Measurements from ENCODE around the gene KCNQ1. TPM values are rescaled to one million over a fixed set of nuclear protein-coding genes. Genes with fewer than 3 reads are reported as not detected.
A peak's percentile ranks its signal among the peaks of the same experiment; 100 is the strongest.

The KCNQ1 gene
- total RNA-seq, 2 experiments from 2014 or later, result 8.7 to 9.5 TPM

- no peak overlapping the region for H3K27ac Mint-ChIP-seq
- CTCF ChIA-PET, result interaction anchor here (0.8 to 10.3 kb wide), 4 partner anchors 107 to 465 kb away, joined by 3 to 182 read pairs (median 6); no protein-coding TSS in a partner anchor
- H3K4me3 Mint-ChIP-seq, result no peak overlapping the region
- POLR2A ChIA-PET, result interaction anchor here (0.8 to 1.3 kb wide), 2 partner anchors 78 to 106 kb away, joined by 4 read pairs; no protein-coding TSS in a partner anchor
- no peaks in the 10 kb centered on the region for H3K36me3 Mint-ChIP-seq (ENCODE audit: low read depth)
- no peak for TF ChIP-seq CTCF (IDR thresholded peaks at IDR 0.05)
- no peak for ATAC-seq
- no peak for DNase-seq
- intact Hi-C loops (cut with micrococcal nuclease), result loop anchor here (1.0 to 5.0 kb wide), 2 partner anchors 103 to 459 kb away; partner anchors contain the start of gene CDKN1C
- no peaks in the 10 kb centered on the region for H3K27me3 Mint-ChIP-seq
- no peaks in the 10 kb centered on the region for H3K4me1 Mint-ChIP-seq (ENCODE audit: low read depth)
- H3K9me3 Mint-ChIP-seq, result no peaks in the 10 kb centered on the region
Observed at GRCh38 chr11:2427721-2428321, 17.0 kb upstream of the KCNQ1 start.

- H3K4me1 Mint-ChIP-seq (ENCODE audit: low read depth), result no peaks in the 10 kb centered on the region
- no peak overlapping the region for H3K27ac Mint-ChIP-seq
- no peaks in the 10 kb centered on the region for H3K36me3 Mint-ChIP-seq (ENCODE audit: low read depth)
- no peaks in the 10 kb centered on the region for H3K27me3 Mint-ChIP-seq
- intact Hi-C loops (cut with micrococcal nuclease), result loop anchor here (1.0 to 5.0 kb wide), 2 partner anchors 103 to 459 kb away; partner anchors contain the start of gene CDKN1C
- peak; percentile 75 for TF ChIP-seq CTCF (IDR thresholded peaks at IDR 0.05)
- no peak overlapping the region for H3K4me3 Mint-ChIP-seq
- DNase-seq, result peak; percentile 82
- H3K9me3 Mint-ChIP-seq, result no peaks in the 10 kb centered on the region
- ChIA-PET CTCF (interaction anchor here (1.0 to 10.3 kb wide), 5 partner anchors 105 to 464 kb away, joined by 3 to 182 read pairs (median 5); no protein-coding TSS in a partner anchor), POLR2A (no interaction called here)
- peak; percentile 87 for ATAC-seq
Observed at GRCh38 chr11:2428322-2428795, 16.4 kb upstream of the KCNQ1 start.

- POLR2A ChIA-PET, result no interaction called here
Observed at GRCh38 chr11:2431395-2431794, 13.4 kb upstream of the KCNQ1 start.

GRCh38 chr11:2432171-2432621 is 12.6 kb upstream of the KCNQ1 start:
- no peaks in the 10 kb centered on the region for H3K36me3 Mint-ChIP-seq (ENCODE audit: low read depth)
- no peak for ATAC-seq
- no peak overlapping the region for H3K4me3 Mint-ChIP-seq
- ChIA-PET POLR2A (interaction anchor here (0.7 kb wide), 1 partner anchor 129 kb away, joined by 3 read pairs; no protein-coding TSS in a partner anchor), CTCF (interaction anchor here (1.5 to 1.8 kb wide), 2 partner anchors 99 to 101 kb away, joined by 6 to 10 read pairs; no protein-coding TSS in a partner anchor)
- H3K9me3 Mint-ChIP-seq, result no peaks in the 10 kb centered on the region
- no peak overlapping the region for H3K27ac Mint-ChIP-seq
- H3K27me3 Mint-ChIP-seq, result no peaks in the 10 kb centered on the region
- H3K4me1 Mint-ChIP-seq (ENCODE audit: low read depth), result no peaks in the 10 kb centered on the region
- DNase-seq, result no peak
- intact Hi-C loops (cut with micrococcal nuclease), result no loop called here
- TF ChIP-seq CTCF (IDR thresholded peaks at IDR 0.05), result no peak

More at GRCh38 chr11:2431395-2431794, 13.4 kb upstream of the KCNQ1 start:
- intact Hi-C loops (cut with micrococcal nuclease), result no loop called here
- CTCF ChIA-PET, result interaction anchor here (1.5 to 1.8 kb wide), 2 partner anchors 99 to 102 kb away, joined by 6 to 10 read pairs; no protein-coding TSS in a partner anchor
- ATAC-seq (no peak), DNase-seq (no peak)
- Mint-ChIP-seq H3K27me3 (no peaks in the 10 kb centered on the region), H3K27ac (no peak overlapping the region), H3K4me1 (ENCODE audit: low read depth) (no peaks in the 10 kb centered on the region), H3K36me3 (ENCODE audit: low read depth) (no peaks in the 10 kb centered on the region), H3K4me3 (no peak overlapping the region), H3K9me3 (no peaks in the 10 kb centered on the region)
- no peak for TF ChIP-seq CTCF (IDR thresholded peaks at IDR 0.05)

GRCh38 chr11:2432628-2433071 is 12.2 kb upstream of the KCNQ1 start:
- Mint-ChIP-seq H3K4me1 (ENCODE audit: low read depth) (no peaks in the 10 kb centered on the region), H3K4me3 (no peak overlapping the region), H3K36me3 (ENCODE audit: low read depth) (no peaks in the 10 kb centered on the region), H3K27me3 (no peaks in the 10 kb centered on the region), H3K27ac (no peak overlapping the region), H3K9me3 (no peaks in the 10 kb centered on the region)
- intact Hi-C loops (cut with micrococcal nuclease), result no loop called here
- ATAC-seq, result no peak
- DNase-seq, result no peak
- no peak for TF ChIP-seq CTCF (IDR thresholded peaks at IDR 0.05)
- POLR2A ChIA-PET, result interaction anchor here (0.7 kb wide), 1 partner anchor 128 kb away, joined by 3 read pairs; no protein-coding TSS in a partner anchor
- CTCF ChIA-PET, result no interaction called here

Data from activated CD8-positive, alpha-beta T cell treated with anti-CD3 and anti-CD28 coated beads for 36 hours (primary cell).